ENCODE measurements around the gene ELOVL7. TPM values are rescaled to one million over a fixed set of nuclear protein-coding genes. Genes with fewer than 3 reads are reported as not detected.

Gene ELOVL7
- total and polyA plus RNA-seq, 2 donors (not counting 3 experiments of a cell fraction or from before 2014, with no cell fraction given) = 0.01 to 0.09 TPM

DNA sequence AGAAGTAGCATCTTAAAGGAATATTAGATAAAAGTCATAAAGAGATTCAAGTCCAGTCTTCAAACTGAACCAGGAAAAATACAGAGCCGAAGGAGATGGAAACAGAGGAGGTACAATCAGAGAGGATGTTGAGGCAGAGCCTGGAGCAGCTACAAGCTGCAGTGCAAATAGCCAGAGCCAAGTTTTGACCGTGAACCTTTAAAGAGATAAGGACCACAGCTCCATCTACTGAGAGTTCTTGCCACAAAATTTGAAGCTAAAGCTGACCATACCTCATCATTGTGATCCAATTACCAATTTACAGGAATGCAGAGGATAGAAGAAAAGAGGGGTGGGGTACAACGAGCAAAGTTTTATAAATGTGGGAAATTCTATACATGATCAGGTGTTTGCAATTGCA is 133.7 kb downstream of the ELOVL7 start:
- no peak overlapping the region for H3K9ac ChIP-seq (replicated peaks; ENCODE audit: extremely low read depth, insufficient read depth, low read length)
- ChIA-PET CTCF (interaction anchor here (0.9 to 2.1 kb wide), 4 partner anchors 11 to 1433 kb away, joined by 3 to 6 read pairs (median 4); partner anchors contain the start of gene DEPDC1B), POLR2A (no interaction called here)
- no peak overlapping the region for H3K4me3 ChIP-seq (replicated peaks in 1 of 3; ENCODE audit: insufficient read depth in 1 of 3, low read depth in 1 of 3, low read length in 3 of 3)
- no TSS peak for BruUV-seq (replicated peaks)
- intact Hi-C loops (cut with micrococcal nuclease) (no loop called here), dilution Hi-C loops (cut with MboI; ENCODE audit: extremely low pct_ligation_motif_present, low sequenced_read_pairs) (no loop called here)
- no peaks in the 10 kb centered on the region for H4K20me1 ChIP-seq (replicated peaks; ENCODE audit: control insufficient read depth, extremely low read depth, insufficient read depth, low read length)
- H3K4me2 ChIP-seq (ENCODE audit: insufficient read depth, low read length) = no peak overlapping the region
- peaks cover 2 to 4% of the 10 kb centered on the region in 2 experiments for H3K27me3 ChIP-seq (ENCODE audit: control insufficient read depth in 2 of 2, insufficient read depth in 2 of 2, low read length in 2 of 2)
- H3K9me1 ChIP-seq (replicated peaks; ENCODE audit: control insufficient read depth, extremely low read depth, insufficient read depth, low read length) = no peaks in the 10 kb centered on the region
- H3K36me3 ChIP-seq (ENCODE audit: control insufficient read depth in 2 of 2, extremely low read depth in 1 of 2, insufficient read depth in 2 of 2, low read length in 2 of 2) = no peaks in the 10 kb centered on the region
- no peak overlapping the region for H2AFZ ChIP-seq (ENCODE audit: low read depth, low read length)
- DNase-seq (ENCODE audit: low read depth, low spot score) = no peak
- no peak overlapping the region for H3K27ac ChIP-seq (ENCODE audit: insufficient read depth, low read depth, low read length)
- no peak for TF ChIP-seq POLR2A (IDR thresholded peaks at IDR 0.05; ENCODE audit: low read depth, low read length)
- no peak for TF ChIP-seq MAX (IDR thresholded peaks at IDR 0.05; ENCODE audit: insufficient read depth, insufficient read length)
- TF ChIP-seq FOS (IDR thresholded peaks at IDR 0.05; ENCODE audit: borderline replicate concordance, insufficient read depth, low read length) = no peak
- TF ChIP-seq, protein P1, sequence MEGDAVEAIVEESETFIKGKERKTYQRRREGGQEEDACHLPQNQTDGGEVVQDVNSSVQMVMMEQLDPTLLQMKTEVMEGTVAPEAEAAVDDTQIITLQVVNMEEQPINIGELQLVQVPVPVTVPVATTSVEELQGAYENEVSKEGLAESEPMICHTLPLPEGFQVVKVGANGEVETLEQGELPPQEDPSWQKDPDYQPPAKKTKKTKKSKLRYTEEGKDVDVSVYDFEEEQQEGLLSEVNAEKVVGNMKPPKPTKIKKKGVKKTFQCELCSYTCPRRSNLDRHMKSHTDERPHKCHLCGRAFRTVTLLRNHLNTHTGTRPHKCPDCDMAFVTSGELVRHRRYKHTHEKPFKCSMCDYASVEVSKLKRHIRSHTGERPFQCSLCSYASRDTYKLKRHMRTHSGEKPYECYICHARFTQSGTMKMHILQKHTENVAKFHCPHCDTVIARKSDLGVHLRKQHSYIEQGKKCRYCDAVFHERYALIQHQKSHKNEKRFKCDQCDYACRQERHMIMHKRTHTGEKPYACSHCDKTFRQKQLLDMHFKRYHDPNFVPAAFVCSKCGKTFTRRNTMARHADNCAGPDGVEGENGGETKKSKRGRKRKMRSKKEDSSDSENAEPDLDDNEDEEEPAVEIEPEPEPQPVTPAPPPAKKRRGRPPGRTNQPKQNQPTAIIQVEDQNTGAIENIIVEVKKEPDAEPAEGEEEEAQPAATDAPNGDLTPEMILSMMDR (IDR thresholded peaks at IDR 0.05; ENCODE audit: extremely low read depth in 1 of 2, insufficient read depth in 1 of 2, low read depth in 1 of 2, low read length in 2 of 2) = no peak
- no peak for TF ChIP-seq JUN (IDR thresholded peaks at IDR 0.05; ENCODE audit: borderline replicate concordance, insufficient read depth, insufficient read length, low read depth)
- TF ChIP-seq MYC (IDR thresholded peaks at IDR 0.05; ENCODE audit: low read depth, low read length) = no peak
- no peak for TF ChIP-seq POLR2AphosphoS5 (IDR thresholded peaks at IDR 0.05; ENCODE audit: insufficient read depth, low read depth, low read length)
- no peak for TF ChIP-seq EZH2 (IDR thresholded peaks at IDR 0.05; ENCODE audit: borderline replicate concordance, low read depth, low read length, severe bottlenecking)
- no peak for TF ChIP-seq GATA2 (IDR thresholded peaks at IDR 0.05; ENCODE audit: insufficient read depth, insufficient read length, low read depth, low read length)
- no peaks in the 10 kb centered on the region for H3K4me1 ChIP-seq (ENCODE audit: control insufficient read depth, extremely low read depth, insufficient read depth, low read length)
- H3K9me3 ChIP-seq (replicated peaks; ENCODE audit: control insufficient read depth, insufficient read depth, low read length) = no peaks in the 10 kb centered on the region
- FAIRE-seq = no peak
- no peaks in the 10 kb centered on the region for H3K79me2 ChIP-seq (ENCODE audit: control insufficient read depth, insufficient read depth, low read length)
